Cardiac fibroblast (primary cell): ENCODE data around the gene CAMKMT.

Source experiments
- DNase-seq, 2 donors: peaks; one replicate each; pipeline versions ENCODE4 v3.0.0 to v3.0.0-alpha.2; 2010; ENCODE audit warnings: low read depth in 2 of 2
- H3K4me3 ChIP-seq, 2 donors: replicated peaks in 1 of 2; 1 replicate in 1 of 2; 2 replicates in 1 of 2; pipeline ENCODE4 v1.5.1; 2011; ENCODE audit warnings: low read depth in 2 of 2, low read length in 2 of 2, mild to moderate bottlenecking in 2 of 2, moderate library complexity in 1 of 2
- TF ChIP-seq, protein P1 (sequence below): IDR thresholded peaks from one replicate; pipeline ENCODE4 v1.5.1; 2011; ENCODE audit warnings: low read depth, mild to moderate bottlenecking, low read length, inconsistent platforms

CAMKMT gene

DNA sequence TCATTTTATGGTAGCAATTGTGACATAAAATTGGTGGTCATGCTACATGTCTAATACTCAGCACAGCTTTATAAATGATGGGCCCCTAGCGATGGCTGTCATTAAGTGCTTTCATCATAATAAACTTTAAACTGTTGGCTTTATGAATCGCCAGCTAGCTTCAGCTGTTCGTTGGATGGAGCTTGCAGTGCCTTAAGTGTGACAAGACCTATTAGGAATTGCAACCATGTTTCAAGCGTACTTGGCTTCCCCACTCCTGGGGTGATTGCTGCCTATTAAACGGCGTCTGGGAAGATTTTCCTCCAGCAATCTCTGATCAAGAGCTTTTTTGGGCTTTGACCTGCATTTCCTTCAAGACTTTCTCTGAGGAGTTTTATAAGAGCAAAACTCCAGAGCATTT is 415.3 kb downstream of the CAMKMT start:
- TF ChIP-seq, protein P1, sequence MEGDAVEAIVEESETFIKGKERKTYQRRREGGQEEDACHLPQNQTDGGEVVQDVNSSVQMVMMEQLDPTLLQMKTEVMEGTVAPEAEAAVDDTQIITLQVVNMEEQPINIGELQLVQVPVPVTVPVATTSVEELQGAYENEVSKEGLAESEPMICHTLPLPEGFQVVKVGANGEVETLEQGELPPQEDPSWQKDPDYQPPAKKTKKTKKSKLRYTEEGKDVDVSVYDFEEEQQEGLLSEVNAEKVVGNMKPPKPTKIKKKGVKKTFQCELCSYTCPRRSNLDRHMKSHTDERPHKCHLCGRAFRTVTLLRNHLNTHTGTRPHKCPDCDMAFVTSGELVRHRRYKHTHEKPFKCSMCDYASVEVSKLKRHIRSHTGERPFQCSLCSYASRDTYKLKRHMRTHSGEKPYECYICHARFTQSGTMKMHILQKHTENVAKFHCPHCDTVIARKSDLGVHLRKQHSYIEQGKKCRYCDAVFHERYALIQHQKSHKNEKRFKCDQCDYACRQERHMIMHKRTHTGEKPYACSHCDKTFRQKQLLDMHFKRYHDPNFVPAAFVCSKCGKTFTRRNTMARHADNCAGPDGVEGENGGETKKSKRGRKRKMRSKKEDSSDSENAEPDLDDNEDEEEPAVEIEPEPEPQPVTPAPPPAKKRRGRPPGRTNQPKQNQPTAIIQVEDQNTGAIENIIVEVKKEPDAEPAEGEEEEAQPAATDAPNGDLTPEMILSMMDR = no peak
- no peak overlapping the region for H3K4me3 ChIP-seq
- DNase-seq = no peak

- peak in 1 of 2 donors; percentile 7 for DNase-seq
- no peak overlapping the region for H3K4me3 ChIP-seq
- TF ChIP-seq, protein P1 = no peak
Measured at GRCh38 chr2:44777537-44777936, 415.8 kb downstream of the CAMKMT start.

DNA sequence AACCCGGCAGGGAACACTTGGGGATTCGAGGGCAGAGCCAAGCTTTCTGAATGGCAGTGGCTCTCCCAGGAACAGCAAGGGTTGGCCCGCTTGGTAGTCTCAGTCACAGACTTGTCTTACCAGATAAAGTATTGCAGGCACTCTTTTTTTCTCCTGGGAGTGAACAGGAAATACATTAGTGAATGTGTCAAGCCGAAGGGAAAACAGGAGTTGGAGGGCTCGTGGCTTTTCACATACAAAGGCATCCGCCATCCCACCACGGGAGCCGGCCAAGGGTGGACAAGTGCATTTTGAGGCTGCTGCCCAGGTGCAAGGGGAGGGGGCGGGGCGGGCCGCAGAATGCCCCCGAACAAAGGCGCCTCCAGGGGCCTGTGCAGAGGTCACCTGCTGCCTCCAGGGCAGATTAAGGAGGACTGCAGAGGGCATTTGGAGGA is 416.5 kb downstream of the CAMKMT start:
- TF ChIP-seq, protein P1 = no peak
- DNase-seq = peak; percentile 15 to 29
- H3K4me3 ChIP-seq = no peak overlapping the region

GRCh38 chr2:44778671-44779476 is 417.1 kb downstream of the CAMKMT start:
- DNase-seq = no peak
- H3K4me3 ChIP-seq = no peak overlapping the region
- TF ChIP-seq, protein P1 = no peak

DNA sequence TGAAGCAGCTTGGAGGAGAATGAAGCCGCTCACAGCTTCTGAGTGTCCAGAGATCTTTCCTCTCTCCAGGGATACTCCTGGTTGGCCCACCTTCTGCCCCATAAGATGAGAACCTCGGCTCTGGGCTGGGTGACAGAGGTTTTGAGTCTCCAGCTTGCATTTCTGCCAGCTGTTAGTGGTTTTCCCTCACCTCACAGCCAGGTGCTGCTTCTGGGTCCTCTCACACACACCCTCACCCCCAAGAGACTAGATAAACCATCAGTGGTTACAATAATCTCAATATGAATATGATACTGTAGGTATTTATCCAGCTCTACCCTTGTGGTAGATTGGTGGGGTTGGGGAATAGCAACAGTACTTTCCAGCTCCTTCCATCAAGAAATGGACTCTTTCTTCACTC is 418.0 kb downstream of the CAMKMT start:
- no peak for DNase-seq
- TF ChIP-seq, protein P1 = no peak
- H3K4me3 ChIP-seq = no peak overlapping the region

DNA sequence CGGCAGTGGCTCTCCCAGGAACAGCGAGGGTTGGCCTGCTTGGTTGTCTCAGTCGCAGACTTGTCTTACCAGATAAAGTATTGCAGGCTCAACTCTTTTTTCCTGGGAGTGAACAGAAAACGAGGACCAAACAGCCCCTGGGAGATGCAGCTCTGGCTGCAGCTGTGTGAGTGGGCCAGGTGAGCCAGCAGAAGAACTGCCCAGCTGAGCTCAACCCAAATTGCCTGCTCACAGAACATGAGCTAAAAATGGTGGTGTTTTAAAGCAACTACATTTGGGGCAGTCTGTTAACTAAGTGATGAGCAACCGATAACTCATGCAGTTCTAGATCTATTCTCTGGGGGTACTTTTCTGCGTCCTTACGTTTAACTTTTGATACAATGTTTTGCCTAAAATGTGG is 418.7 kb downstream of the CAMKMT start:
- TF ChIP-seq, protein P1 = no peak
- no peak overlapping the region for H3K4me3 ChIP-seq
- DNase-seq = no peak

DNA sequence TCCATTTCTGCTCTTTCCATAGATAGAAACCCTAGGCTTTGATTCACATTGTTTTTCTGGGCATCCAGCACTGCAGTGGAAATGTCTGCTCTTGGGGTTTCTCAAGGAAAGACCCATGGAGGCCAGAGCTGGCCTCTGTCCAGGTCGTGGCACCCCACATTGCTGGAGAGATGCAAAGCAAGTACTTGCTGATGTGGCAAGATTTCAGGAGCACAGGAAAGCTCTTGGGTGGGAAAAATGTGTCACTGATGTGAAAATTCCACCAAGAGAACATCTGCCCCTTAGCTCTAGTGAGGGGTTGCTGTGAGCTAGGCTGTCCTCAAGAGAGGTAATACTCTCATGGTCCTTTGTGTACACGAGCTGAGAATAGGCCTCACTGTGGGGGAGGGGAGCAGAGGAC is 423.7 kb downstream of the CAMKMT start:
- TF ChIP-seq, protein P1 = no peak
- no peak for DNase-seq
- no peak overlapping the region for H3K4me3 ChIP-seq
